Fibroblast of lung (primary cell): ENCODE measurements around the gene PIP4K2B. TPM values are rescaled to one million over a fixed set of nuclear protein-coding genes. Genes with fewer than 3 reads are reported as not detected.
A peak's percentile ranks its signal among the peaks of the same experiment; 100 is the strongest.

Experiments used
- DNase-seq, 2 donors: peaks; one replicate each; pipeline versions ENCODE4 v3.0.0 to v3.0.0-alpha.2; 2010; ENCODE audit warnings: low read depth in 2 of 2
- H2AFZ ChIP-seq: 2 replicates; pipeline ENCODE4 v1.5.1; 2012; ENCODE audit warnings: low read length, control low read depth, inconsistent platforms
- H3K27ac ChIP-seq: 2 replicates; pipeline ENCODE4 v1.5.1; 2011; ENCODE audit warnings: low read length, control low read depth; ENCODE audit not compliant: insufficient read depth
- H3K27me3 ChIP-seq: 2 replicates; pipeline ENCODE4 v1.5.1; 2011; ENCODE audit warnings: mild to moderate bottlenecking, low read length; ENCODE audit not compliant: control insufficient read depth, insufficient read depth
- H3K36me3 ChIP-seq: 2 replicates; pipeline ENCODE4 v1.5.1; 2011; ENCODE audit warnings: low read length; ENCODE audit not compliant: control insufficient read depth, insufficient read depth
- H3K4me1 ChIP-seq: 2 replicates; pipeline ENCODE4 v1.5.1; 2011; ENCODE audit warnings: low read length; ENCODE audit not compliant: control insufficient read depth, insufficient read depth; ENCODE audit errors: extremely low read depth
- H3K4me2 ChIP-seq: 2 replicates; pipeline ENCODE4 v1.5.1; 2011; ENCODE audit warnings: low read length, control low read depth; ENCODE audit not compliant: insufficient read depth; ENCODE audit errors: extremely low read depth
- H3K4me3 ChIP-seq, 4 experiments: fragments of 200-600 bp in 1 of 4; sonication (generic) in 1 of 4; replicated peaks in 1 of 4; 2 replicates each; pipeline ENCODE4 v1.5.1; 2011 to 2016; ENCODE audit warnings: low read length in 4 of 4, low read depth in 3 of 4, mild to moderate bottlenecking in 3 of 4, control low read depth in 2 of 4, inconsistent platforms in 1 of 4, mixed read lengths in 1 of 4; ENCODE audit not compliant: insufficient read depth in 1 of 4; ENCODE audit errors: control extremely low read depth in 1 of 4
- H3K79me2 ChIP-seq: 2 replicates; pipeline ENCODE4 v1.5.1; 2012; ENCODE audit warnings: mild to moderate bottlenecking, low read length, inconsistent platforms; ENCODE audit not compliant: control insufficient read depth, insufficient read depth
- H3K9ac ChIP-seq: 2 replicates; pipeline ENCODE4 v1.5.1; 2011; ENCODE audit warnings: mild to moderate bottlenecking, low read length, control low read depth; ENCODE audit not compliant: insufficient read depth
- H3K9me3 ChIP-seq: 2 replicates; pipeline ENCODE4 v1.5.1; 2012; ENCODE audit warnings: low read depth, low read length; ENCODE audit not compliant: control insufficient read depth, insufficient read depth
- H4K20me1 ChIP-seq: 2 replicates; pipeline ENCODE4 v1.5.1; 2011; ENCODE audit warnings: low read length; ENCODE audit not compliant: control insufficient read depth, insufficient read depth; ENCODE audit errors: extremely low read depth
- CTCF ChIP-seq, 2 donors: IDR thresholded peaks in 1 of 2; conservative IDR thresholded peaks in 1 of 2; 1 replicate in 1 of 2; 2 replicates in 1 of 2; pipeline ENCODE4 v1.5.1; 2011 to 2012; ENCODE audit warnings: low read length in 2 of 2, control low read depth in 1 of 2, inconsistent platforms in 1 of 2, low read depth in 1 of 2, mild to moderate bottlenecking in 1 of 2
- EZH2 ChIP-seq: IDR thresholded peaks from 2 replicates; pipeline ENCODE4 v1.5.1; 2012; ENCODE audit warnings: low read length, control low read depth, mild to moderate bottlenecking; ENCODE audit errors: missing control alignments
- polyA plus RNA-seq, 2 donors: library from polyadenylated mRNA; depleted of rRNA in 1 of 2; stranded (reverse) in 1 of 2; unstranded in 1 of 2; fragments of >200 nt; gene quantifications; 2 replicates each; pipeline ENCODE4 v1.2.1, GENCODE V29; 2011 to 2012; ENCODE audit warnings: missing spikeins in 1 of 2
- total RNA-seq: library from RNA; depleted of rRNA; stranded (reverse); fragments of >200 nt; gene quantifications from 2 replicates; pipeline ENCODE4 v1.2.1, GENCODE V29; 2014

The PIP4K2B gene
- total and polyA plus RNA-seq, 2 donors (not counting 1 experiment from before 2014, with no cell fraction given): 30.6 to 43.8 TPM

- H3K9me3 ChIP-seq: no peaks in the 10 kb centered on the region
- no peak overlapping the region for H3K9ac ChIP-seq
- H3K36me3 ChIP-seq: peaks cover 21% of the 10 kb centered on the region
- no peak for DNase-seq
- no peak overlapping the region for H3K4me2 ChIP-seq
- no peak overlapping the region for H3K4me3 ChIP-seq
- no peaks in the 10 kb centered on the region for H4K20me1 ChIP-seq
- no peak overlapping the region for H2AFZ ChIP-seq
- peaks cover 10% of the 10 kb centered on the region for H3K4me1 ChIP-seq
- peaks cover 12% of the 10 kb centered on the region for H3K79me2 ChIP-seq
- no peaks in the 10 kb centered on the region for H3K27me3 ChIP-seq
- no peak overlapping the region for H3K27ac ChIP-seq
- no peak for TF ChIP-seq CTCF (conservative IDR thresholded peaks at IDR 0.05 in 1 of 2, IDR thresholded peaks at IDR 0.05 in 1 of 2; ENCODE audit: low read depth in 1 of 2, low read length in 2 of 2)
These were observed 66.7 kb downstream of the PIP4K2B start for GRCh38 chr17:38732376-38733281.

- Histone ChIP-seq H3K4me1 (peaks cover 10% of the 10 kb centered on the region), H2AFZ (no peak overlapping the region), H3K36me3 (peaks cover 21% of the 10 kb centered on the region), H3K9me3 (no peaks in the 10 kb centered on the region), H3K27me3 (no peaks in the 10 kb centered on the region), H3K9ac (no peak overlapping the region), H3K4me3 (peak overlapping the region in 3 of 4 experiments; percentile 81 to 96 (median 86)), H3K27ac (no peak overlapping the region), H3K4me2 (peak overlapping the region; percentile 99), H3K79me2 (peaks cover 12% of the 10 kb centered on the region), H4K20me1 (no peaks in the 10 kb centered on the region)
- no peak for DNase-seq
- TF ChIP-seq EZH2 (no peak), CTCF (conservative IDR thresholded peaks at IDR 0.05 in 1 of 2, IDR thresholded peaks at IDR 0.05 in 1 of 2; ENCODE audit: low read depth in 1 of 2, low read length in 2 of 2) (no peak)
These were observed 67.6 kb downstream of the PIP4K2B start for GRCh38 chr17:38731526-38732294.
